Stomach (tissue), 9 donors: Measurements from ENCODE around the gene TMTC1. TPM values are rescaled to one million over a fixed set of nuclear protein-coding genes. Genes with fewer than 3 reads are reported as not detected.

Source experiments
- DNase-seq, 2 donors: peaks; one replicate each; pipeline versions ENCODE4 v3.0.0 to v3.0.0-alpha.2; 2013 to 2019
- H3K27ac ChIP-seq, 5 donors: fragments of 200-600 bp in 4 of 5; sonication (generic) in 4 of 5; one replicate each; pipeline ENCODE4 v1.5.1; 2013 to 2019; ENCODE audit warnings: mild to moderate bottlenecking in 1 of 5, moderate library complexity in 1 of 5
- H3K27me3 ChIP-seq, 3 donors: fragments of 200-600 bp; sonication (generic); one replicate each; pipeline ENCODE4 v1.5.1; 2017 to 2019; ENCODE audit warnings: mixed run types in 1 of 3
- H3K36me3 ChIP-seq, 4 donors: fragments of 200-600 bp; sonication (generic); 1 replicate in 3 of 4; 2 replicates in 1 of 4; pipeline ENCODE4 v1.5.1; 2016 to 2019
- H3K4me1 ChIP-seq, 4 donors: fragments of 200-600 bp; sonication (generic); one replicate each; pipeline ENCODE4 v1.5.1; 2016 to 2019
- H3K4me3 ChIP-seq, 4 donors: fragments of 200-600 bp; sonication (generic) in 3 of 4; one replicate each; pipeline ENCODE4 v1.5.1; 2016 to 2019; ENCODE audit warnings: mild to moderate bottlenecking in 1 of 4
- H3K9me3 ChIP-seq, 4 donors: fragments of 200-600 bp; sonication (generic); one replicate each; pipeline ENCODE4 v1.5.1; 2016 to 2019
- CTCF ChIP-seq, 7 experiments: fragments of 450-650 bp in 4 of 7; fragments of 200-600 bp in 3 of 7; sonication (generic) in 3 of 7; IDR thresholded peaks; one replicate each; pipeline ENCODE4 v1.5.1; 2016 to 2019; ENCODE audit warnings: antibody characterized with exemption in 7 of 7, control low read depth in 2 of 7, mild to moderate bottlenecking in 1 of 7
- EP300 ChIP-seq: sonication (generic); formaldehyde crosslinking; IDR thresholded peaks from one replicate; pipeline ENCODE4 v1.6.1; 2017; ENCODE audit warnings: antibody characterized with exemption
- POLR2A ChIP-seq, 4 donors: fragments of 450-650 bp; IDR thresholded peaks; one replicate each; pipeline ENCODE4 v1.6.1; 2016; ENCODE audit warnings: antibody characterized with exemption in 4 of 4, control low read depth in 2 of 4, mild to moderate bottlenecking in 1 of 4, moderate library complexity in 1 of 4
- POLR2AphosphoS5 ChIP-seq, 3 donors: sonication (generic); formaldehyde crosslinking; IDR thresholded peaks; one replicate each; pipeline ENCODE4 v1.6.1; 2016; ENCODE audit warnings: antibody characterized with exemption in 3 of 3
- WGBS, 5 donors: extraction: QIAGEN DNeasy Blood & Tissue Kit in 3 of 5; methylation state at CpG; one replicate each; pipeline versions ENCODE4 v1.1.5 to v1.1.7; 2013 to 2018; 5-methylcytosine and 5-hydroxymethylcytosine counted together
- intact Hi-C: fragments of 100-400 bp; cut with DNase I; formaldehyde crosslinking; loops from one replicate; pipeline ENCODE4 v1.15.1; 2023; ENCODE audit warnings: low total_unique reads
- polyA plus RNA-seq, 3 donors: library from polyadenylated mRNA; stranded (reverse); fragments of 200-250 nt; gene quantifications; one replicate each; pipeline ENCODE4 v1.2.3, GENCODE V29; 2013
- total RNA-seq, 5 donors: library from RNA; depleted of rRNA; stranded (reverse); fragments of >200 nt; gene quantifications; one replicate each; pipeline versions ENCODE4 v1.1.0 to v1.2.3, GENCODE V29; 2014 to 2016
- donor health status: healthy with polysubstance abuse.
- donor health status: Bipolar disorder and iron deficiency.
- donor health status: healthy.

Gene TMTC1
- total and polyA plus RNA-seq, 8 donors, result 1.5 to 76.8 (median 19.1) TPM

DNA sequence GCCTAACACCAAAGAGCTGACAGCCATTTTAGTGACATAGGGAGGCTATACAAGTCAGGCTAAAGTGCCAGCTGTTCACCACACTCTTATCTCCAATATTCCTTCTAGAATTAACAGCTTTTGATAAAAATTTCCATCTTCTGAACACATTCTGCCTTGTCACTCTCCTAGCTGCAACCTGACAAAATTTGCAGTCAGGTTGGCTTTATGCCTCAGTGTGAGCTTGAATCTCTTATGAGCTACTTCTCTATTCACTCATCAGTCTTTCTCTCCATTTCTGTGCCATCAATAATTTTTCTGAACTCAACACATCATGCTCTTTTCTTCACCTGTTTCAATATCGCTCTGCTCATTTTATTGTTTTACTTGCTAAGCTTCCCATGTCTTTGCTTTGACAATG lies 50.2 kb downstream of the TMTC1 start:
- Histone ChIP-seq H3K9me3 (no peaks in the 10 kb centered on the region), H3K27me3 (no peaks in the 10 kb centered on the region), H3K27ac (no peak overlapping the region), H3K4me1 (peaks cover 0 to 53% (median 6%) of the 10 kb centered on the region in 4 donors), H3K36me3 (no peaks in the 10 kb centered on the region), H3K4me3 (no peak overlapping the region)
- intact Hi-C loops, result no loop called here
- no peak for DNase-seq
- 91 to 100% (median 98%) methylated on average over 1 of the region's 1 CpG for WGBS, 5 donors
- TF ChIP-seq POLR2A (IDR thresholded peaks at IDR 0.05) (no peak), POLR2AphosphoS5 (IDR thresholded peaks at IDR 0.05) (no peak), EP300 (no peak), CTCF (IDR thresholded peaks at IDR 0.05) (no peak)

- intact Hi-C loops, result no loop called here
- TF ChIP-seq POLR2AphosphoS5 (IDR thresholded peaks at IDR 0.05), result no peak
- no peak for TF ChIP-seq POLR2A (IDR thresholded peaks at IDR 0.05)
- no peak for TF ChIP-seq CTCF (IDR thresholded peaks at IDR 0.05)
- TF ChIP-seq EP300, result no peak
- H3K9me3 ChIP-seq, result no peaks in the 10 kb centered on the region
- H3K27ac ChIP-seq, result no peak overlapping the region
- H3K4me3 ChIP-seq, result no peak overlapping the region
- no peaks in the 10 kb centered on the region for H3K27me3 ChIP-seq
- H3K36me3 ChIP-seq, result no peaks in the 10 kb centered on the region
- WGBS, 5 donors, result 83 to 88% (median 84%) methylated on average over 3 of the region's 3 CpGs
- DNase-seq, result no peak
- H3K4me1 ChIP-seq, result peaks cover 0 to 53% (median 6%) of the 10 kb centered on the region in 4 donors
These were observed 50.7 kb downstream of the TMTC1 start for GRCh38 chr12:29733060-29733459.

DNA sequence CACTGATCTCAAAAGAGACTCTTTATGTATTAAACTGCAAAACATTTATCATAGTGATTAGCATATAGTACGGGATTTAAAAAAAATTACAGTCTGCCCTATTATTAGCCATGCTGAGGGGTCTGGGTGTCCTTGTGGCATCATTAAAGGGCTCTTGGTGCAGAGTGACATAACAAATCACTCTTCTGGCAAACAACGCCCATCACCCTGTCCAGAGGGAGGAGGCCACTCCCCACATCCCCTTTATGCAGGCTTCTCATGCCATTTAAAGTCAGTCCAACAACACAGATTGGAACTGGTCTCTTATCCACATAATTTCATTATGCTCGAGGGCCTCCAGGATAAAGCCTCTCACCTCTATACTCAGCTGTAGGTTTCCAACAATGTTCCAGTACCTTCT lies 51.1 kb downstream of the TMTC1 start:
- 82 to 90% (median 85%) methylated on average over 3 of the region's 3 CpGs for WGBS, 5 donors
- no peak for TF ChIP-seq POLR2A (IDR thresholded peaks at IDR 0.05)
- no peak for TF ChIP-seq POLR2AphosphoS5 (IDR thresholded peaks at IDR 0.05)
- TF ChIP-seq EP300, result no peak
- TF ChIP-seq CTCF (IDR thresholded peaks at IDR 0.05), result no peak
- Histone ChIP-seq H3K9me3 (no peaks in the 10 kb centered on the region), H3K27me3 (no peaks in the 10 kb centered on the region), H3K4me1 (peaks cover 0 to 55% (median 6%) of the 10 kb centered on the region in 4 donors), H3K36me3 (no peaks in the 10 kb centered on the region), H3K4me3 (no peak overlapping the region), H3K27ac (no peak overlapping the region)
- intact Hi-C loops, result no loop called here
- no peak for DNase-seq

- Histone ChIP-seq H3K27me3 (no peaks in the 10 kb centered on the region), H3K4me1 (peaks cover 0 to 59% (median 7%) of the 10 kb centered on the region in 4 donors), H3K36me3 (no peaks in the 10 kb centered on the region), H3K4me3 (no peak overlapping the region), H3K9me3 (no peaks in the 10 kb centered on the region), H3K27ac (no peak overlapping the region)
- intact Hi-C loops, result no loop called here
- TF ChIP-seq EP300 (no peak), CTCF (IDR thresholded peaks at IDR 0.05) (no peak), POLR2AphosphoS5 (IDR thresholded peaks at IDR 0.05) (no peak), POLR2A (IDR thresholded peaks at IDR 0.05) (no peak)
- DNase-seq, result peak in 1 of 2 donors; percentile 38
- WGBS, 5 donors, result 91 to 95% (median 92%) methylated on average over 2 of the region's 2 CpGs
These were observed 51.6 kb downstream of the TMTC1 start for GRCh38 chr12:29732191-29732590.
